Endometrial microvascular endothelial cells (primary cell): ENCODE measurements around the gene IL11. TPM values are rescaled to one million over a fixed set of nuclear protein-coding genes. Genes with fewer than 3 reads are reported as not detected.

Experiments used
- in situ Hi-C: cut with HindIII; loops from 2 replicates; pipeline ENCODE4 v1.10.0; 2017; ENCODE audit warnings: low sequenced_read_pairs, low pct_unique_long_range_greater_than_20kb; ENCODE audit errors: inconsistent ontology term
- total RNA-seq: library from RNA; depleted of rRNA; stranded (reverse); fragments of >200 nt; gene quantifications from one replicate; pipeline ENCODE4 v1.2.3, GENCODE V29; 2015; ENCODE audit errors: inconsistent ontology term

The IL11 gene
- total RNA-seq, 1 donor from 2014 or later: not detected

- in situ Hi-C loops: no loop called here
These were observed 21.7 kb upstream of the IL11 start for GRCh38 chr19:55391702-55392615.

- in situ Hi-C loops: no loop called here
These were observed 21.0 kb upstream of the IL11 start for GRCh38 chr19:55391191-55391670.

- in situ Hi-C loops: no loop called here
These were observed 20.2 kb upstream of the IL11 start for GRCh38 chr19:55390461-55390880.

GRCh38 chr19:55389386-55390317 is 19.4 kb upstream of the IL11 start:
- in situ Hi-C loops: no loop called here

- in situ Hi-C loops: no loop called here
These were observed 17.7 kb upstream of the IL11 start for GRCh38 chr19:55387736-55388497.

- in situ Hi-C loops: no loop called here
These were observed 16.3 kb upstream of the IL11 start for GRCh38 chr19:55386493-55386971.

GRCh38 chr19:55385724-55386492 is 15.6 kb upstream of the IL11 start, which contains the start of gene RPL28:
Gene RPL28 (plus strand): TSS chr19:55385932. CDS start chr19:55386358, 426 bp downstream.
- in situ Hi-C loops: no loop called here

GRCh38 chr19:55384920-55385723 is 14.9 kb upstream of the IL11 start:
- in situ Hi-C loops: no loop called here

- in situ Hi-C loops: no loop called here
These were observed 14.1 kb upstream of the IL11 start, which contains the start of gene TMEM238 for GRCh38 chr19:55384131-55384919. Gene TMEM238 (minus strand): TSS chr19:55384292. CDS start chr19:55384259, 33 bp downstream.

- in situ Hi-C loops: no loop called here
These were observed 13.2 kb upstream of the IL11 start for GRCh38 chr19:55383279-55384130.

- in situ Hi-C loops: no loop called here
These were observed 12.3 kb upstream of the IL11 start for GRCh38 chr19:55382522-55383054.

GRCh38 chr19:55382013-55382412 is 11.8 kb upstream of the IL11 start:
- in situ Hi-C loops: no loop called here

- in situ Hi-C loops: no loop called here
These were observed 8.9 kb upstream of the IL11 start for GRCh38 chr19:55379174-55379573.

- in situ Hi-C loops: no loop called here
These were observed 7.3 kb upstream of the IL11 start for GRCh38 chr19:55377356-55378131.
